ENCODE results near the gene METTL26.

The METTL26 gene

DNA sequence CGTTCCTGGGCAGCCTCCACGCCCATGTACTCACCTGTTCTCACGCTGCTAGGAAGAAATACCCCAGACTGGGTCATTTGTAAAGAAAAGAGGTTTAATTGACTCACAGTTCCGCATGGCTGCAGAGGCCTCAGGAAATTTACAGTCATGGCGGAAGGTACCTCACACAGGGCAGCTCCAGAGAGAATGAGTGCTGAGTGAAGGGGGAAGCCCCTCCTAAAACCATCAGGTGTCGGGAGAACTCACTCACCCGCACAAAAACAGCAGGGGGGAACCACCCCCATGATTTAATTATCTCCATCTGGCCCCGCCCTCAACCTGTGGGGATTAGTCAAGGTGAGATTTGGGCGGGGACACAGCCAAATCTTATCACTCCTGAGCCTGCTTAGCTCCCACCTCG is 28.1 kb downstream of the METTL26 start:
- H3K27me3 ChIP-seq (ENCODE audit: insufficient read depth, poor library complexity, severe bottlenecking): no peaks in the 10 kb centered on the region
- DNase-seq (ENCODE audit: low read depth in 1 of 2, low spot score in 1 of 2): no peak
- no peak overlapping the region for H3K27ac ChIP-seq (replicated peaks)

DNA sequence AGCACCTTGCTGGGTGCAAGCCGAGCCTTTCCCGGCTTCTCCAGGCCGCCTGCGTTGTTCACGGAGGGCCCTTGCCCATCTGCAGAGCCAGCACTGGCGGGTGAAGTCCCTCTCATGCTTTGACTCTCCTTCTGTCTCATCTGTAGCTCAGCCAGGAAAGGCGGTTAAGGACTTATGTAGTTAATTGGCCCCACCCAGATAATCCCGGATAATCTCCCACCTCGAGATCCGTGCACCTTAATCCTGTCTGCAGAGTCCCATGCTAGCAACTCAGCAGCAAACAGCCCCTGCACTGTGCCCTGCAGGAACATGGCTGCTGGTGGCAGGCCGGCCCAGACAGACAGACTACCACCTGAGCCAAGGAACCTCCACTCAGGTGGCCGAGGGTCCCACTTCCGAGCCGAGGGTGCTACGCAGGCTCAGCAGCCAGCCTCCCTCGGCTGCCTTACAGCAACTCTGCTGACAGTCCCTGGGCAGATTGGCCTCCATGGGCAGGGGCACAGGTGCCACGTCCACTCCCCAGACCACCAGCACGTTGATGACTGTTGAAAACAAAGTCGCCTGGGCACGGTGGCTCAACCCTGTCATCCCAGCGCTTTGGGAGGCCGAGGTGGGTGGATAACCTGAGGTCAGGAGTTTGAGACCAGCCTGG is 29.3 kb downstream of the METTL26 start:
- no peak for DNase-seq (ENCODE audit: low read depth in 1 of 2, low spot score in 1 of 2)
- TF ChIP-seq, protein P1, sequence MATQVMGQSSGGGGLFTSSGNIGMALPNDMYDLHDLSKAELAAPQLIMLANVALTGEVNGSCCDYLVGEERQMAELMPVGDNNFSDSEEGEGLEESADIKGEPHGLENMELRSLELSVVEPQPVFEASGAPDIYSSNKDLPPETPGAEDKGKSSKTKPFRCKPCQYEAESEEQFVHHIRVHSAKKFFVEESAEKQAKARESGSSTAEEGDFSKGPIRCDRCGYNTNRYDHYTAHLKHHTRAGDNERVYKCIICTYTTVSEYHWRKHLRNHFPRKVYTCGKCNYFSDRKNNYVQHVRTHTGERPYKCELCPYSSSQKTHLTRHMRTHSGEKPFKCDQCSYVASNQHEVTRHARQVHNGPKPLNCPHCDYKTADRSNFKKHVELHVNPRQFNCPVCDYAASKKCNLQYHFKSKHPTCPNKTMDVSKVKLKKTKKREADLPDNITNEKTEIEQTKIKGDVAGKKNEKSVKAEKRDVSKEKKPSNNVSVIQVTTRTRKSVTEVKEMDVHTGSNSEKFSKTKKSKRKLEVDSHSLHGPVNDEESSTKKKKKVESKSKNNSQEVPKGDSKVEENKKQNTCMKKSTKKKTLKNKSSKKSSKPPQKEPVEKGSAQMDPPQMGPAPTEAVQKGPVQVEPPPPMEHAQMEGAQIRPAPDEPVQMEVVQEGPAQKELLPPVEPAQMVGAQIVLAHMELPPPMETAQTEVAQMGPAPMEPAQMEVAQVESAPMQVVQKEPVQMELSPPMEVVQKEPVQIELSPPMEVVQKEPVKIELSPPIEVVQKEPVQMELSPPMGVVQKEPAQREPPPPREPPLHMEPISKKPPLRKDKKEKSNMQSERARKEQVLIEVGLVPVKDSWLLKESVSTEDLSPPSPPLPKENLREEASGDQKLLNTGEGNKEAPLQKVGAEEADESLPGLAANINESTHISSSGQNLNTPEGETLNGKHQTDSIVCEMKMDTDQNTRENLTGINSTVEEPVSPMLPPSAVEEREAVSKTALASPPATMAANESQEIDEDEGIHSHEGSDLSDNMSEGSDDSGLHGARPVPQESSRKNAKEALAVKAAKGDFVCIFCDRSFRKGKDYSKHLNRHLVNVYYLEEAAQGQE (IDR thresholded peaks at IDR 0.05; ENCODE audit: insufficient replicate concordance, low read depth): no peak
- TF ChIP-seq GABPA (IDR thresholded peaks at IDR 0.05; ENCODE audit: low read depth) (no peak), SPI1 (IDR thresholded peaks at IDR 0.05; ENCODE audit: borderline replicate concordance, low read depth) (no peak), POLR2AphosphoS5 (IDR thresholded peaks at IDR 0.05; ENCODE audit: low read depth) (no peak)
- TF ChIP-seq, protein P2, sequence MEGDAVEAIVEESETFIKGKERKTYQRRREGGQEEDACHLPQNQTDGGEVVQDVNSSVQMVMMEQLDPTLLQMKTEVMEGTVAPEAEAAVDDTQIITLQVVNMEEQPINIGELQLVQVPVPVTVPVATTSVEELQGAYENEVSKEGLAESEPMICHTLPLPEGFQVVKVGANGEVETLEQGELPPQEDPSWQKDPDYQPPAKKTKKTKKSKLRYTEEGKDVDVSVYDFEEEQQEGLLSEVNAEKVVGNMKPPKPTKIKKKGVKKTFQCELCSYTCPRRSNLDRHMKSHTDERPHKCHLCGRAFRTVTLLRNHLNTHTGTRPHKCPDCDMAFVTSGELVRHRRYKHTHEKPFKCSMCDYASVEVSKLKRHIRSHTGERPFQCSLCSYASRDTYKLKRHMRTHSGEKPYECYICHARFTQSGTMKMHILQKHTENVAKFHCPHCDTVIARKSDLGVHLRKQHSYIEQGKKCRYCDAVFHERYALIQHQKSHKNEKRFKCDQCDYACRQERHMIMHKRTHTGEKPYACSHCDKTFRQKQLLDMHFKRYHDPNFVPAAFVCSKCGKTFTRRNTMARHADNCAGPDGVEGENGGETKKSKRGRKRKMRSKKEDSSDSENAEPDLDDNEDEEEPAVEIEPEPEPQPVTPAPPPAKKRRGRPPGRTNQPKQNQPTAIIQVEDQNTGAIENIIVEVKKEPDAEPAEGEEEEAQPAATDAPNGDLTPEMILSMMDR (IDR thresholded peaks at IDR 0.05; ENCODE audit: insufficient read depth, low read length): no peak
- no peak overlapping the region for H3K4me3 ChIP-seq (replicated peaks; ENCODE audit: insufficient read depth, low read length)
- H3K27me3 ChIP-seq (ENCODE audit: insufficient read depth, poor library complexity, severe bottlenecking): no peaks in the 10 kb centered on the region
- H3K27ac ChIP-seq (replicated peaks): no peak overlapping the region

More for the DNA sequence above, 28.1 kb downstream of the METTL26 start:
- H3K4me3 ChIP-seq (replicated peaks; ENCODE audit: insufficient read depth, low read length): no peak overlapping the region
- TF ChIP-seq, protein P1 (IDR thresholded peaks at IDR 0.05; ENCODE audit: insufficient replicate concordance, low read depth): no peak
- TF ChIP-seq POLR2AphosphoS5 (IDR thresholded peaks at IDR 0.05; ENCODE audit: low read depth) (no peak), GABPA (IDR thresholded peaks at IDR 0.05; ENCODE audit: low read depth) (no peak)
- TF ChIP-seq, protein P2 (IDR thresholded peaks at IDR 0.05; ENCODE audit: insufficient read depth, low read length): no peak

DNA sequence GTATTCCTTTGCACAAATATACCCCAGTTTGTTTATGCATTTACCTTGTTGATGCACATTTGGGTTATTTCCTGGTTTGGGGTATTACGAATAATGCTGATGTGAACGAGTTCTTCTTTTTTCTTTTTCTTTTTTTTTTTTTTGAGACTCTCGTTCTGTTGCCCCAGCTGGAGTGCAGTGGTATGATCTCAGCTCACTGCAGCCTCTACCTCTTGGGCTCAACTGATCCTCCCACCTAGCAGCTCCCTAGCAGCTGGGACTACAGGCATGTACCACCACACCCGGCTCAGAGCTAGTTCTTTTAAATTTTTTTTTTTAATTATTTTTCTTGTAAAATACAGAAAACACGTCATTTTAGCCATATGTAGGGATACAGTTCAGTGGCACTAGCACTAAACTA is 32.2 kb downstream of the METTL26 start:
- H3K27ac ChIP-seq (replicated peaks): no peak overlapping the region
- no peak for DNase-seq (ENCODE audit: low read depth in 1 of 2, low spot score in 1 of 2)
- H3K27me3 ChIP-seq (ENCODE audit: insufficient read depth, poor library complexity, severe bottlenecking): no peaks in the 10 kb centered on the region
- H3K4me3 ChIP-seq (replicated peaks; ENCODE audit: insufficient read depth, low read length): no peak overlapping the region
- TF ChIP-seq, protein P2 (IDR thresholded peaks at IDR 0.05; ENCODE audit: insufficient read depth, low read length): no peak
- TF ChIP-seq GABPA (IDR thresholded peaks at IDR 0.05; ENCODE audit: low read depth): no peak
- TF ChIP-seq, protein P1 (IDR thresholded peaks at IDR 0.05; ENCODE audit: insufficient replicate concordance, low read depth): no peak
- TF ChIP-seq POLR2AphosphoS5 (IDR thresholded peaks at IDR 0.05; ENCODE audit: low read depth): no peak
- TF ChIP-seq SPI1 (IDR thresholded peaks at IDR 0.05; ENCODE audit: borderline replicate concordance, low read depth): no peak
